ENCODE measurements around the gene ATRIP. TPM values are rescaled to one million over a fixed set of nuclear protein-coding genes. Genes with fewer than 3 reads are reported as not detected.

The ATRIP gene
- total RNA-seq, 1 donor from 2014 or later, result 15.8 TPM

GRCh38 chr3:48427630-48427962 is 18.9 kb upstream of the ATRIP start:
- H3K4me3 Mint-ChIP-seq (ENCODE audit: unreplicated experiment), result peak overlapping the region; percentile 87
- peak overlapping the region; percentile 79 for H3K27ac Mint-ChIP-seq (ENCODE audit: unreplicated experiment)
- H3K36me3 Mint-ChIP-seq (ENCODE audit: unreplicated experiment), result no peaks in the 10 kb centered on the region
- H3K9me3 Mint-ChIP-seq (ENCODE audit: unreplicated experiment), result peaks cover 9% of the 10 kb centered on the region
- DNase-seq, result no peak
- TF ChIP-seq CTCF (IDR thresholded peaks at IDR 0.05; ENCODE audit: partially characterized antibody, unreplicated experiment), result no peak
- peaks cover 18% of the 10 kb centered on the region for H3K27me3 Mint-ChIP-seq (ENCODE audit: unreplicated experiment)
- peaks cover 19% of the 10 kb centered on the region for H3K4me1 Mint-ChIP-seq (ENCODE audit: low read depth, unreplicated experiment)

GRCh38 chr3:48428088-48428571 is 18.4 kb upstream of the ATRIP start:
- peaks cover 9% of the 10 kb centered on the region for H3K9me3 Mint-ChIP-seq (ENCODE audit: unreplicated experiment)
- no peaks in the 10 kb centered on the region for H3K36me3 Mint-ChIP-seq (ENCODE audit: unreplicated experiment)
- DNase-seq, result no peak
- H3K27me3 Mint-ChIP-seq (ENCODE audit: unreplicated experiment), result peaks cover 18% of the 10 kb centered on the region
- H3K4me1 Mint-ChIP-seq (ENCODE audit: low read depth, unreplicated experiment), result peaks cover 16% of the 10 kb centered on the region
- peak overlapping the region; percentile 79 for H3K27ac Mint-ChIP-seq (ENCODE audit: unreplicated experiment)
- H3K4me3 Mint-ChIP-seq (ENCODE audit: unreplicated experiment), result peak overlapping the region; percentile 87
- TF ChIP-seq CTCF (IDR thresholded peaks at IDR 0.05; ENCODE audit: partially characterized antibody, unreplicated experiment), result no peak

GRCh38 chr3:48428572-48429316 is 17.8 kb upstream of the ATRIP start:
- peak; percentile 74 for DNase-seq
- Mint-ChIP-seq H3K9me3 (ENCODE audit: unreplicated experiment) (peaks cover 9% of the 10 kb centered on the region), H3K36me3 (ENCODE audit: unreplicated experiment) (no peaks in the 10 kb centered on the region), H3K4me3 (ENCODE audit: unreplicated experiment) (peak overlapping the region; percentile 87), H3K4me1 (ENCODE audit: low read depth, unreplicated experiment) (peaks cover 16% of the 10 kb centered on the region), H3K27me3 (ENCODE audit: unreplicated experiment) (peaks cover 18% of the 10 kb centered on the region), H3K27ac (ENCODE audit: unreplicated experiment) (peak overlapping the region; percentile 79)
- TF ChIP-seq CTCF (IDR thresholded peaks at IDR 0.05; ENCODE audit: partially characterized antibody, unreplicated experiment), result no peak

- peaks cover 16% of the 10 kb centered on the region for H3K4me1 Mint-ChIP-seq (ENCODE audit: low read depth, unreplicated experiment)
- TF ChIP-seq CTCF (IDR thresholded peaks at IDR 0.05; ENCODE audit: partially characterized antibody, unreplicated experiment), result no peak
- peak; percentile 74 for DNase-seq
- peaks cover 11% of the 10 kb centered on the region for H3K9me3 Mint-ChIP-seq (ENCODE audit: unreplicated experiment)
- H3K4me3 Mint-ChIP-seq (ENCODE audit: unreplicated experiment), result peak overlapping the region; percentile 80
- peaks cover 18% of the 10 kb centered on the region for H3K27me3 Mint-ChIP-seq (ENCODE audit: unreplicated experiment)
- peak overlapping the region; percentile 73 for H3K27ac Mint-ChIP-seq (ENCODE audit: unreplicated experiment)
- no peaks in the 10 kb centered on the region for H3K36me3 Mint-ChIP-seq (ENCODE audit: unreplicated experiment)
Measured at GRCh38 chr3:48429317-48429959, 17.1 kb upstream of the ATRIP start.
